ENCODE measurements around the gene C16orf95. TPM values are rescaled to one million over a fixed set of nuclear protein-coding genes. Genes with fewer than 3 reads are reported as not detected.

The C16orf95 gene
- total RNA-seq, 1 experiment from 2014 or later, result 6.6 TPM

DNA sequence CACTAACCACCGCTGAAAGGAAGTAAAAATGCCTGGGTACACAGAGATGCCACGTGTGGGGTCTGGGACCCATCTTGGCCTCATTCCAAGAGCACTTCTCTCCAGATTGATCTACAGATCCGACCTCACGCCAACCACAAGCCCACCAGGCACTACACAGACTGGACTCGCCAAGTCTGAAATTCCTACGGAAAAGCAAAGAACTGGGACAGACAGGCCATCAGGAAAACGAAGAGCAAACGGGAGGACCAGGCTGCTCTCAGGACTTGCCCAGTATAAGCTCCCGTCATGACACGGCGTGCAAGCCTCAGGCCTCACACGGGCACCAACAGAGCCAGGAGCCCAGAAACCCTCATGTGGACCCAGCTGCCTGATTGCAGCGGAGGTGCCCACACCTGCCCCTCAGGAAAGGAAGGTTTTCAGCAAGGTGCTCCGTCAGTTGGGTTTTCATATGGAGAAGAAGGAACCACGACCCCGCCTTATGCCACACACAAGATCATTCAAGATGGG, 20.1 kb upstream of the C16orf95 start:
- DNase-seq, result no peak
- H3K9me3 ChIP-seq, result no peaks in the 10 kb centered on the region
- no peaks in the 10 kb centered on the region for H3K27me3 ChIP-seq
- no peak overlapping the region for H3K4me3 ChIP-seq
- H3K36me3 ChIP-seq, result no peaks in the 10 kb centered on the region; the same call in 1 of the 2 replicates

GRCh38 chr16:87336434-87337240, 19.4 kb upstream of the C16orf95 start:
- H3K36me3 ChIP-seq, result no peaks in the 10 kb centered on the region; the same call in 1 of the 2 replicates
- DNase-seq, result no peak
- no peak overlapping the region for H3K4me3 ChIP-seq
- no peaks in the 10 kb centered on the region for H3K9me3 ChIP-seq
- H3K27me3 ChIP-seq, result no peaks in the 10 kb centered on the region

DNA sequence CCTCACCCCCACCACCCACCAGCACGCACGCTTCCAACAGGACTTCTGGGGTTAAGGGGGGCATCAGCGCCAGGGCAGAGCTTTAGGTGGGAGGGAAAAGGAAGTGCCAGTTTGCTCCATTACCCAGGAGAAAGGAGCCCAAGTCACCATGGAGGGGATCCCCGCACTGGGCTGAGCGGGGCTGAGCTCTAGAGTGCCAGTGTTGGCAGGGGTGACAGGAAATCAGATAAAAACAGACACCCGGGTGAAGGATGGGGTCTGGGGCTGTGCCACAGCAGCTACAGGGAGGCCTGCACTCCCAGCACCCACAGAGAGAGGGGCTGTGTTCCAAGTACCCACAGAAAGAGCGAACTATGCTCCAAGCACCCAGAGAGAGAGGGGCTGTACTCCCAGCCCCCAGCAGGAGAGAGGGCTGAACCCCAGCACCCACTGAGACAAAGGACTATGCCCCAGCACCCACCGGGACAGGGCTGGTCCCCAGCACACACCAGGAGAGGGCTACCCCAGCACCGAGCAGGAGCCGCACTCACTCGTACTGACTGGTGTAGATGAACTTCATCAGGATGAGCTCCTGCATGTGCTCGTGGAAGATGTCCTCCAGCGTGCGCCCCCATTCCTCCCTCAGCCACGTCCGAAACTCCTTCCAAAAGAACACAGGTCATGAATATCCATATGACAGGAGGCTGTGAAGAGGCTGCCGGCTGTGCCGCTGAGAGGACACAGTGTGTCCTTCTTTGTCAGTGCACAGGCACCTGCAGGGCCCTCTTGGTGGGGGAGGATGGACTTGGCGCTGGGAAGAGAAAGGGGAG, 18.6 kb upstream of the C16orf95 start:
- Histone ChIP-seq H3K36me3 (no peaks in the 10 kb centered on the region; the same call in 1 of the 2 replicates), H3K4me3 (no peak overlapping the region), H3K27me3 (no peaks in the 10 kb centered on the region), H3K9me3 (no peaks in the 10 kb centered on the region)
- DNase-seq, result no peak

DNA sequence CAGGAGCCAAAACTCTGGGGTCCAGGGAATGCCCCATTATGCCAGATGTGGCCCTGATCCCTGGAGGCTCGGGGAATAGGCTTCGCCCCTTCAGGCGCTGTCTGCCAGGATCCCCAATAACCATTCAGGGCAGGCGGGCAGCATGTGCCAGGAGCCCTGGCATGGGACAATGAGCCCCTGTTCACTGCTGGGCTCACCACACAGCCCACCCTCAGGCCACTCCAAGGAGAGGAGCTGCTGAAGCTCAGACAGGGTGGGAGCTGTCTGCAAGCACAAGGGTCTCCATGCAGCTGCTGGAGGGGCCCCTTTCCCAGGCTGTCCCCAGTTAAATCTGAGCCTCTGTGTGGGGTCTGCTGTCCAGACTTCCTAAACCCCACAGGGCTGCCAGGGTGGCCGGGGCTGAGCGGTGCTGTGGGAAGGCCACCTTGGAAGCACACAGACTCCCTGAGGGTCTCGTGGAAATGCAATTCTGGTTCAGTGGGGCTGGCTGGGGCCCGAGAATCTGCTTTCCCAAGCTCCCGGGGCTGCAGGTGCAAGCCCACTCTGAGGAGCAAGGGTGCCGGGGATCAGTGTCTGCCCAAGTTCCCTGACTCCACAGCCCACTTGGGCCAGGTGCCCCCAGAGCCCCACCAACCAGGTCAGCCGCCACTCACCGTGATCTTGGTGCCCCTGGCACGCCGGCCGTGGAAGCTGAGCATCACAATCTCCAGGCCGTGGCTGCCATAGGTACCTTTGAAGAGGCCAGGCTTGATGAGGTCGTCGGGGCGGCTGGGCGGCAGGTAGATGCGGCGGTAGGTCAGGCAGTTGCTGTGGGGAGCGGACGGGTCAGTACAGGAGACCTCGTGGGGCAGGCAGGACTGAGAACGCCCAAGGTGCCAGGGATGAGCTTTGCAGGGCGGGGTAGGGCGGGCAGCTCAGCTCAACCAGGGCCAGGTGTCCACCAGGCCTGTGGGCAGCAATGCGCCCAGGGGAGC, 17.7 kb upstream of the C16orf95 start:
- Histone ChIP-seq H3K4me3 (no peak overlapping the region), H3K27me3 (no peaks in the 10 kb centered on the region), H3K36me3 (no peaks in the 10 kb centered on the region; the same call in 1 of the 2 replicates), H3K9me3 (no peaks in the 10 kb centered on the region)
- no peak for DNase-seq

DNA sequence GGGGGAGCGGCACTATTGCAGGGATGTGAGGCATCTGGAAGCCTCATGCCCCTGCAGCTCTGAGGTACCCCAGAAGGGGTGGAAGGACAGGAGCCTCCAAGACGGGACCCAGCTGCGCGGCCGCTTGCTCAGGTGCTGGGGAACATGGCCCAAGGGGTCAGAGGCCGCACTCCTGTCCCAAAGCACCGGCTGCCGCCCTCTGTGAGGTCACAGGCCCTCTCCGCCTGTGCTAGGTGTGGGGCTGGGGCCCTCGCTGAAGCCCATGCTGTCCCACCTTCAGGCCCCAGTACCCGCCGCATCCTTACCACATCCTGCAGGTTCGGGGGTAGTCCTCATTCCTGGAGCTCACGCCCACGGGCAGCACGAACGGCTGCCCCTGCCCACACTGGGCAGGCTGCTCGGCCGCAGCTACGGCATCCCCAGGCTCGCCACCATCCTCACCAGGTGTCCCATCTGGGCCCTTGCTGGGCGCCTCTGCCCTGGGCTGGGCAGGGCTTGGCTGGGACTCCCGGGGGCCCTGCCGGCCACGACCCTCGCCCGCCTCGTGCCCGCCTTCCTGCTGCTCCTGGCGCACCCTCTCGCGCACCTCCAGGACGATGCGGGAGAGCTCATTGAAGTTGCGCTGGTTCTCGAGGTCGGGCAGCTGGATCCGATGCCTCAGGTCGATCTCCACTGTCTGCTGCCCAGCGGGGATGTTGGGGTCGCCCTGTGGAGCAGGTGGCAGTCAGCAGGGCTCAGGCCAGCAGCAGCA, 16.6 kb upstream of the C16orf95 start:
- Histone ChIP-seq H3K4me3 (no peak overlapping the region), H3K27me3 (no peaks in the 10 kb centered on the region), H3K36me3 (no peaks in the 10 kb centered on the region)

DNA sequence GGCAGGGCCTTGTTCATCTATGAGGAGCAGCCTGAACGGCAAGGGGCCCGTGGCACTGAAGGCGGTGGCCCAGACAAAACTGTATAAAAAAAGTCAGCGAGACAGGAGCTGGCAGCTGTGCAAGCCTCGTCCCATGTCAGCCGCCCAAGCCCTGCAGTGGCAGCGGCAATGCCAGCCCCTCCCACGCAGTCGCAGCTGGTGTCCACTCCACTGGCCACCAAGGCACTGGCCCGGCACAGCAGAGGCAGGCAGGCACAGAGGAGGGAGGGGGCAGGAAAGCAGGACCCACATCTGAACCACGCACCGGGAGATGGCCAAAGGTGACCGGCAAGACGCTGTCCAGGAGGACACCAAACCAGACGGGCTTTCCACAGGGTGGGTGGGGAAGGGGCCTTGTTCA, 15.9 kb upstream of the C16orf95 start:
- no peaks in the 10 kb centered on the region for H3K36me3 ChIP-seq
- no peaks in the 10 kb centered on the region for H3K9me3 ChIP-seq
- no peak for DNase-seq

More for the DNA sequence above, 16.6 kb upstream of the C16orf95 start:
- H3K9me3 ChIP-seq, result no peaks in the 10 kb centered on the region
- DNase-seq, result no peak

DNA sequence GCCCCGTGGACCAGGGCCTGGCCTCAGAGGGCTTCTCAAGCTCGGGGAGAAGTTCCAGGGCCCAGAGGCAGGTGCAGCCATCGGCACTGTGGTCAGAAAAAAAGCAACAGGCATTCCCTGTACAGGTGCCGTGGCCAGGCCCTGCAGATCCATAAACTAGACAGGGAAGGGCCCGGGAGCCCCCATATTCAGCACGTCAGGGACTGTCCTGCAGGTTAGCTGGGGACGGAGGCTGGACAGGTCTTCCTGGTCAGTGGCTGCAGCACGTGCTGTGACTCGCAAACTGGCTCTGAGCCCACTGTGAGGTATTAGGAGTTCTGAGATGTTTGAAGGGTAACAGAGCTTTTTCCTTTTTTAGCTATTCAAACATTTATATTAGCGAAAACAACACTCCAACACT, 15.0 kb upstream of the C16orf95 start:
- no peaks in the 10 kb centered on the region for H3K27me3 ChIP-seq
- no peaks in the 10 kb centered on the region for H3K36me3 ChIP-seq
- no peaks in the 10 kb centered on the region for H3K9me3 ChIP-seq
- peak; percentile 26 for DNase-seq
- no peak overlapping the region for H3K4me3 ChIP-seq

More for the DNA sequence above, 15.9 kb upstream of the C16orf95 start:
- Histone ChIP-seq H3K4me3 (no peak overlapping the region), H3K27me3 (no peaks in the 10 kb centered on the region)

GRCh38 chr16:87331241-87331801, 14.1 kb upstream of the C16orf95 start:
- H3K36me3 ChIP-seq, result no peaks in the 10 kb centered on the region
- H3K9me3 ChIP-seq, result no peaks in the 10 kb centered on the region
- no peak overlapping the region for H3K4me3 ChIP-seq
- no peaks in the 10 kb centered on the region for H3K27me3 ChIP-seq
- DNase-seq, result no peak

DNA sequence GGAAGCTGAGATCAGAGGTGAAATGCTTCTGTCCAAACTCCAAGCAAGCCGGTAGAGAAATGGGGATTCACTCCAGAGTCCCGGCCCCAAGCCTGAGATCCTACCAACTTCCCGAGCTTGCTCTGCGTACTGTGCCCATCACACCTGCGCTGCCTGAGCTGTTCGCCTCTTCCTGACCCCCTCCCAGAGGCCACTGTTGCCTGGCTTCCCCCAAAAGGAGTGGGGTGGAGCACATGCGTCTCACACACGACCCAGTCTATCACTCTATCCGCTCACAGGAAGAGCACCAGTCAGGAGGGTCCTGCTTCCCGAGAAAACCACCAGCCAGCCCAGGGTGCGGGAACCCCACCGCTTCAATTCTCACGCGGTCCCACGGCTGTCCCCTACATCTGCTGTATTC, 13.5 kb upstream of the C16orf95 start:
- Histone ChIP-seq H3K4me3 (no peak overlapping the region), H3K9me3 (no peaks in the 10 kb centered on the region), H3K27me3 (no peaks in the 10 kb centered on the region), H3K36me3 (no peaks in the 10 kb centered on the region)
- DNase-seq, result no peak

DNA sequence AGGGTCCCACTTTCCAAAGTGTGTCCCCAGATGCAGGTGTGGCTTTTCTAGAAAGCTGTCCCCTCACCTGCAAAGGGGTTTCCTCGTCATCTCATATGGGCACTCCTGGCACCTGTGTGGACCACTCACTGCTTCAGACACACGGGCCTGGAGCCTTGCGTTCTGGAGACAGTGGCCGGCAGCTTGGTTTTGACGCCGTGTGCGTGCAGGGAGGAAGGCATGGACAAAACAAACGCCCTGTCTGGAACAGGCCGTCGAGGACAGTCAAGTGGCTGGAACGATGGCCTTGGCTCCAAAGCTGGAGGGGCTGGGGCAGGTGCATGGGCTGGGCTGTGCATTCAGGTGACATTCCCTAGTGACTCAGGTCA, 13.0 kb upstream of the C16orf95 start:
- H3K36me3 ChIP-seq, result no peaks in the 10 kb centered on the region
- no peak overlapping the region for H3K4me3 ChIP-seq
- no peaks in the 10 kb centered on the region for H3K27me3 ChIP-seq
- H3K9me3 ChIP-seq, result no peaks in the 10 kb centered on the region
- no peak for DNase-seq

DNA sequence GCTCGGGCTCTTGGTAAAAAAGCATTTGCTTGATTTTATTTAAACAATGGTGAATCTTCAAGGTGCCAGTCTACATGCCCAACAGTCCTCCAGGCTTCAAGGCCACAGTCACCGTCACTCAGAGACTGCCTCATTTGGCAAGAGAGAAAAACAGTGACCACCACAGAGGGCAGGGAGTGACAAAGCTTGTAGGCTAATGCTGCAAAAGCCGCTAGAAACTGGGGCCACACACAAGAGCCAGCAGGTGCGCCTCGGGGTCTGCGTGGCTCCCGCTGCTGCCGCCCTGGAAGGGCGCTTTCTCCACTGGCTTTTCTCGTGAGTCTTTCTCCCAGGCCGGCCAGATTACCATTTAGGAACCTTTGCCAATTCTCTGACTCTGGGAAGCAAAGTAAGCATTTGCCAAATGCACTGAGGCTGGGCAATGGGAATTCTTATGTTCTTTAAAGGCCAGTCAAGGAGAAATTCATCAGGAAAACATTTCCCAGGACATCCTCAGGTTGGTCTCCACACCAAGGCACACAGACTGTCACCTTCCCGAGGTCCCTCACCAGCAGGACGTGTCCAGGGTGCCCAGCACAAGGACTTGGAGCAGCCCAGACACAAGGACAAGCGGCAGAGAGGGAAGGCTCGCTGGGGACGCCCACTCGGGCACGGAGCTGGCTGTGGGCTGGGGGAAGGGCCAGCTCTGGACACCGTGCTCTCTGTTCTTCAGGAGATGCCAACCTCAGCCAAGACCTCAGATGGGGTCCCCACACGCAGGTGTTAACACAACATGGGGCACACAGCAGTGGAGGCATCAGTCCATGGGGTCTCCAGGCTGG, 12.5 kb upstream of the C16orf95 start:
- H3K9me3 ChIP-seq, result no peaks in the 10 kb centered on the region
- H3K36me3 ChIP-seq, result no peaks in the 10 kb centered on the region
- H3K4me3 ChIP-seq, result no peak overlapping the region
- no peaks in the 10 kb centered on the region for H3K27me3 ChIP-seq
- no peak for DNase-seq

GRCh38 chr16:87328846-87329245, 11.7 kb upstream of the C16orf95 start:
- H3K36me3 ChIP-seq, result no peaks in the 10 kb centered on the region
- no peak for DNase-seq
- no peaks in the 10 kb centered on the region for H3K9me3 ChIP-seq
- no peaks in the 10 kb centered on the region for H3K27me3 ChIP-seq
- no peak overlapping the region for H3K4me3 ChIP-seq

GRCh38 chr16:87327798-87328495, 10.8 kb upstream of the C16orf95 start:
- Histone ChIP-seq H3K9me3 (no peaks in the 10 kb centered on the region), H3K4me3 (no peak overlapping the region), H3K36me3 (no peaks in the 10 kb centered on the region), H3K27me3 (no peaks in the 10 kb centered on the region)
- DNase-seq, result no peak

- H3K4me3 ChIP-seq, result no peak overlapping the region
- no peaks in the 10 kb centered on the region for H3K36me3 ChIP-seq
- no peak for DNase-seq
- H3K9me3 ChIP-seq, result no peaks in the 10 kb centered on the region
- no peaks in the 10 kb centered on the region for H3K27me3 ChIP-seq
These were observed 9.0 kb upstream of the C16orf95 start for GRCh38 chr16:87326151-87326571.
